T47D (cell line): ENCODE results near the gene INHBC.
"Not testable (repeated sequence)": the region's sequence is repeated elsewhere in the genome, so short reads cannot be mapped to it uniquely, and the experiment has no call there.

Source experiments
- DNase-seq, 2 experiments: peaks; one replicate each; pipeline versions ENCODE4 v3.0.0 to v3.0.0-alpha.2; 2011 to 2012; ENCODE audit warnings: low read depth in 1 of 2, low spot score in 1 of 2
- JUND ChIP-seq: IDR thresholded peaks from 2 replicates; pipeline ENCODE4 v1.6.1; 2012; ENCODE audit warnings: low read depth
- in situ Hi-C: cut with HindIII; loops from 2 replicates; pipeline ENCODE4 v1.10.0; 2016; ENCODE audit warnings: low sequenced_read_pairs, low pct_unique_long_range_greater_than_20kb

The INHBC gene

GRCh38 chr12:57410534-57410933, 24.1 kb upstream of the INHBC start:
- no peak for TF ChIP-seq JUND
- in situ Hi-C loops, result no loop called here
- no peak for DNase-seq

GRCh38 chr12:57414160-57414559, 20.4 kb upstream of the INHBC start:
- DNase-seq, in situ Hi-C loops: not testable (repeated sequence)

GRCh38 chr12:57415088-57415487, 19.5 kb upstream of the INHBC start:
- DNase-seq, result no peak
- in situ Hi-C loops, result no loop called here
- no peak for TF ChIP-seq JUND

GRCh38 chr12:57416039-57416996, 18.3 kb upstream of the INHBC start:
- in situ Hi-C loops, result no loop called here
- no peak for DNase-seq
- no peak for TF ChIP-seq JUND

GRCh38 chr12:57418255-57418654, 16.3 kb upstream of the INHBC start:
- TF ChIP-seq JUND, result no peak
- no peak for DNase-seq
- in situ Hi-C loops, result no loop called here

- no peak for DNase-seq
- in situ Hi-C loops, result no loop called here
- TF ChIP-seq JUND, result no peak
Observed at GRCh38 chr12:57419495-57419894, 15.1 kb upstream of the INHBC start.

- DNase-seq, result no peak
- TF ChIP-seq JUND, result no peak
- in situ Hi-C loops, result no loop called here
Observed at GRCh38 chr12:57420482-57420881, 14.1 kb upstream of the INHBC start.

- DNase-seq, in situ Hi-C loops: not testable (repeated sequence)
Observed at GRCh38 chr12:57426948-57427347, 7.6 kb upstream of the INHBC start.

GRCh38 chr12:57428965-57429364, 5.6 kb upstream of the INHBC start:
- DNase-seq, result no peak
- TF ChIP-seq JUND, result no peak
- in situ Hi-C loops, result no loop called here

GRCh38 chr12:57429473-57430111, 5.0 kb upstream of the INHBC start:
- peak in 1 of 2 experiments; percentile 19 for DNase-seq
- TF ChIP-seq JUND, result no peak

GRCh38 chr12:57430112-57430930, 4.3 kb upstream of the INHBC start:
- peak in 1 of 2 experiments; percentile 79 for DNase-seq
- in situ Hi-C loops, result no loop called here
- no peak for TF ChIP-seq JUND

More at GRCh38 chr12:57429473-57430111, 5.0 kb upstream of the INHBC start:
- in situ Hi-C loops, result no loop called here

GRCh38 chr12:57430931-57431566, 3.5 kb upstream of the INHBC start, which contains the start of gene R3HDM2:
R3HDM2 (minus strand) TSS chr12:57431043; CDS start chr12:57310428, 120,615 bp downstream.
- in situ Hi-C loops, result no loop called here
- peak; percentile 98 to 99 for DNase-seq
- TF ChIP-seq JUND, result no peak
